NCI-H2171 treated with DMSO at 0.1 percent for 48 hours (cell line): Measurements from ENCODE around the gene PDE5A.
"Not testable (repeated sequence)": the region's sequence is repeated elsewhere in the genome, so short reads cannot be mapped to it uniquely, and the experiment has no call there.

ENCODE experiments used
- DNase-seq: peaks from one replicate; lab custom pipeline; 2025; lab: John Stamatoyannopoulos, UW

Gene PDE5A

GRCh38 chr4:119470737-119471063 is 157.9 kb downstream of the PDE5A start:
- DNase-seq: not testable (repeated sequence)

- DNase-seq: not testable (repeated sequence)
Measured at GRCh38 chr4:119470021-119470736, 158.4 kb downstream of the PDE5A start.

GRCh38 chr4:119469039-119469438 is 159.6 kb downstream of the PDE5A start:
- DNase-seq: not testable (repeated sequence)

- peak; percentile 4 for DNase-seq
Measured at GRCh38 chr4:119462733-119463132, 165.9 kb downstream of the PDE5A start.

GRCh38 chr4:119455734-119456133 is 172.9 kb downstream of the PDE5A start:
- DNase-seq: not testable (repeated sequence)

- peak; percentile 79 for DNase-seq
Measured at GRCh38 chr4:119454491-119455270, 173.9 kb downstream of the PDE5A start.

- not testable (repeated sequence) for DNase-seq
Measured at GRCh38 chr4:119454151-119454490, 174.5 kb downstream of the PDE5A start.

GRCh38 chr4:119453286-119453685 is 175.3 kb downstream of the PDE5A start:
- not testable (repeated sequence) for DNase-seq

GRCh38 chr4:119449851-119450250 is 178.8 kb downstream of the PDE5A start:
- not testable (repeated sequence) for DNase-seq
